Lung microvascular endothelial cell (primary cell): Measurements from ENCODE around the gene SLC25A30. TPM values are rescaled to one million over a fixed set of nuclear protein-coding genes. Genes with fewer than 3 reads are reported as not detected.
A peak's percentile ranks its signal among the peaks of the same experiment; 100 is the strongest.
"Not testable (repeated sequence)": the region's sequence is repeated elsewhere in the genome, so short reads cannot be mapped to it uniquely, and the experiment has no call there.

Experiments
- DNase-seq, 2 donors: peaks; one replicate each; pipeline versions ENCODE4 v3.0.0 to v3.0.0-alpha.2; 2010; ENCODE audit warnings: low read depth in 2 of 2
- total RNA-seq: library from RNA; depleted of rRNA; stranded (reverse); fragments of >200 nt; gene quantifications from 2 replicates; pipeline ENCODE4 v1.2.1, GENCODE V29; 2014

SLC25A30 gene
- total RNA-seq, 1 donor from 2014 or later, result 10.7 TPM

DNA sequence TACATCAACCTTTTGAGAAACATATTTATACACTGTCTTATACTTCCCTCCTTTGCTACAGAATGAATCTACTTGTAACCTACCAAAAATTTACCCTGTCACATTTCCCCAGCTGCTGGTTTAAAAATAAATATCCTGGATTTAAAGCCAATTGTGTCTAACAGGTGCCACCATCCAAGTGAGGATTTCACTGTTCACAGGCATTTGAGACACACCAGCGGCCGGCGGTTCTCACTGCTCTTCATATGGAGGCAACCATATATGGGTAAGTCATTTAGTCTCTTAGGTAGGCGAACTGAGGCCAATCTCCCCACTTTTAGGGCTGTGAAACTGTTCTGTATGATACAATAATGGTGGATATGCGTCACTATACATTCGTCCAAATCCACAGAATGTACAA lies 26.2 kb downstream of the SLC25A30 start:
- DNase-seq, result no peak

DNA sequence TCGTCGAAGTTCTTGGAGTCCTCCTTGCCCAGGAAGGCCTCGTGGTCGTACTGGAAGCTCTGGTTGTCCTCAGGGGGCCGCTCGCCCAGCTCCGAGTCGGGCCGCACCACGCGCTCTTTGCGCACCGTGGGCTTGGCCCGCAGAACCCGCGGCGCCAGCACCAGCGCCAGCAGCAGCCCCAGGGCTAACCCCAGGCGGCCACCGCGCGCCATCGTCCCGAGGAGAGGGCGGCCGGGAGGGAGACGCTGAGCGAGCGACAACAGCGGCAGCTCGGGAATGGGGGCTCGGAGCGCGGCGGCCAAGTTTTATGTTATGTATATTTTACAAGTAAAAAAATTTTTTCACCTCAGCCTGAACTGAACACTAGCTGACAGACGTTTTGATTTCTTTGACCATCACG lies 27.0 kb downstream of the SLC25A30 start:
- not testable (repeated sequence) for DNase-seq

DNA sequence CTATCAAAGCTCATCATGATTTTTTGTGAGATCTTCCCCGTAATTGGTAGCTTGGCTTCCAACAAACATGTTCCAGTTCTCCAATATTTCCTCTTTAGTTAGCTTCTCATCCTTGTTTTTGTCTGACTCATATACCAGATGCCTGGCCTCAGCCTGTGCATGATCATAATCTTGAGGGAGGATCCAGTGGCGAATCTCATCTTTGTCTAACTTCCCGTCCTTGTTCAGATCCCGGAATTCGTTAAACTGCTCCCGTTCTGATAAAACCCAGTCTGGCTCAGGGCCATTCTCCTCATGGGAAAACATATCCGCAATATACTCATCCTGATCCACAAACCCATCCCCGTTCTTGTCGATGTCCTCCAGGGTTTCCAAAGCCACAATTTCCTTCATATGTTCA lies 27.8 kb downstream of the SLC25A30 start:
- not testable (repeated sequence) for DNase-seq

DNA sequence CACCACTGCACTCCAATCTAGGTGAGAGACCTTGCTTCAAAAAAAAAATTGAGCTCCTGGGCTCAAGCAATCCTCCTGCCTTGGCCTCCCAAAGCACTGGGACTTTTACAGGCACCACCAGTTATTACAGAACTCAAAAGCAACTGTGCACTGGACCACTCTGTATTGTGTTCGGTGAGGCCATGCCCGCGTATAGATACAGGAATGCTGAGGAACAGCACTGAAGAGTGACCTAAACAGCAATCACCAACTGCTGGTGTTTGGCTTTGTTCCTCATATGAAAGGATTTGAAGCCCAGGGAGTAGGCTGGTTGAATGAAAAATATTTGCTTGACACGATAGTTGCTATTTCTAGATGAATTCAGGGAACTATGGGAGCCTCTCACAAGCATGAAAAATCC lies 29.5 kb downstream of the SLC25A30 start:
- no peak for DNase-seq

DNA sequence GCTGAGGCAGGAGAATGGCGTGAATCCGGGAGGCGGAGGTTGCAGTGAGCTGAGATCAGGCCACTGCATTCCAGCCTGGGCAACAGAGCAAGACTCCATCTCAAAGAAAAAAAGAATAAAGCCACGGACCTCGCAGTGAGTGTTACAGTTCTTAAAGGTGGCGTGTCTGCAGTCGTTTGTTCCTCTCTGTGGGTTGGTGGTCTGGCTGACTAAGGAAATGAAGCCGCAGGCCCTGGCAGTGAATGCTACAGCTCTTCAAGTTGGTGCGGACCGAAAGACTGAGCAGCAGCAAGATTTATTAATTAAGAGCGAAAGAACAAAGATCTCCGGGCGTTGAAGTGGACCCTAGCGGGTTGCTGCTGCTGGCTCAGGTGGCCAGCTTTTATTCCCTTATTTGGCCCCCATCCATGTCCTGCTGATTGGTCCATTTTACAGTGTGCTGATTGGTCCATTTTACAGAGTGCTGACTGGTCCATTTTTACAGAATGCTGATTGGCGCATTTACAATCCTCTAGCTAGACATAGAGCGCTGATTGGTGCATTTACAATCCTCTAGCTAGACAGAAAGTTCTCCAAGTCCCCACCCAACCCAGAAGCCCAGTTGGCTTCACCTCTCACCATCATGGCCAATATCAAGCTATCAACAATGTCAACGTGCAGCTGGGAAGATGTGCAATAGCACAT lies 31.1 kb downstream of the SLC25A30 start:
- DNase-seq, result not testable (repeated sequence)

DNA sequence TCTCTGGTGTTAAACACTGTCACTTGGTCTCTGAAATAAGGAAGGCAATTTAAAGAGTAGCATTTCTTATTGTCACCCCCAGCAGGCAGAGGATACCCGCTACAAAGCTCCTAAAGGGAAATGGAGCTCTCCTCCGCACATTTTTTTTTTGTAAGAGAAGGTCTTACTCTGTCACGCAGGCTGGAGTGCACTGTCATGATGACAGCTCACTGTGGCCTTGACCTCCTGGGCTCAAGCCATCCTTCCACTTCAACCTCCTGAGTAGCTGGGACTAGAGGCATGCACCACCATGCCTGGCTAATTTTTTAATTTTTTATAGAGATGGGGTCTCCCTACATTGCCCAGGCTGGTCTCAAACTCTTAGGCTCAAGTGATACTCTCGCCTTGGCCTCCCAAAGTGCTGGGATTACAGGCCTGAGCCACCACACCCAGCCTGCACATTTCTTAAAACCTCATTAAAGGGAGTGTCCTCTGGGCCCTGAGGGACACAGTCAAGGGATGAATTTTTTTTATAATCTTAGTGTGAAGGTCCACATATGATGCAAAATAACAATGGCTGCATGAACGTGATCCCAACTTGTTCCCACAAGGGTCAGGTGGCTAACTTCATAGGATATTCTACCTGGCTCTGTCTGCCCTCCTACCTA lies 32.1 kb downstream of the SLC25A30 start:
- no peak for DNase-seq

DNA sequence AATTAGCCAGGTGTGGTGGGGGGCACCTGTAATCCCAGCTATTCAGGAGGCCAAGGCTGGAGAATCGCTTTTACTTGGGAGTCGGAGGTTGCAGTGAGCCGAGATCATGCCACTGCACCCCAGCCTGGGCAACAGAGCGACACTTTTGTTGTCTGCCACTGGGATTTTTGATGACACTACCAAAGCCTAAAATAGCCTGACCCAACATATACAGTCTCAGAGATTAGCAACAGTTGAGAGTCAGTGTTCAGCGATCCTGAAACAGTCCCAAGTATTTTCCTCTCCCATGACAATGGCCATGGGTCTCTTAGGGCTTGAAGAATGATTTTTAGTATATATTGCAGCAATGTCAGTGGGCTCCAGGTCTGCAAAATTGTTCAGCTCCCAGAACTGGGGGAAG lies 32.9 kb downstream of the SLC25A30 start:
- DNase-seq, result no peak

DNA sequence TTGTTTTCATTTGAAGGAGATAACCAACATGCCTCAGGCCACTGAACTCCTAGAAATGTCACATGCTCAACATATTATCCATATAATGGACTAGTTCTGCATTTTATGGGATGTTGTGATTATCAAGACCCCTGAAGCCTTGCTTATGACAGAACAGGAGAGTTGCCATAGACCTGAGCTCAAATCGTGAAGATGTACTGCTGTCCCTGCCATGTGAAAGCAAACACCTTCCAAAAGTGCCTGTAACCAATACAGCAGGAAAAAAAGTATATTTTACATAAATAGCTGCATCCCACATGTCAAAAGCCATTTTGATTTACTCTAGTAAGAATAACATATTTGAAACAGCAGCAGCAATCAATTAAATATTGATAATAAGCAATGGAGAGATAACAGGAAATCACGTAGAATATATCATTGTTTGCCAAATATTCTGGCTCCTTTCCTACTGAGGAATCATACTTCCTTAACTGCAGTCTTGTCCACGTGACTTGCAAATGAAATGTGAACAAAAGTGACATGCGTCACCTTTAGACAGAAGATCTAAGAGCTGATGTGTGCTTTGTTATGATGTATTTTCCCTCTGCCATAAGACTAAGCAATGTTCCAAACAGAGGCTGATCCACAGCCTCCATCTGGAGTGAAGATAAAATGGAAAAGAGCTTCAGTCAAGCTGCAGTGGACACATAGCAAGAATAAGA lies 33.5 kb downstream of the SLC25A30 start:
- DNase-seq, result peak in 1 of 2 donors; percentile 49

DNA sequence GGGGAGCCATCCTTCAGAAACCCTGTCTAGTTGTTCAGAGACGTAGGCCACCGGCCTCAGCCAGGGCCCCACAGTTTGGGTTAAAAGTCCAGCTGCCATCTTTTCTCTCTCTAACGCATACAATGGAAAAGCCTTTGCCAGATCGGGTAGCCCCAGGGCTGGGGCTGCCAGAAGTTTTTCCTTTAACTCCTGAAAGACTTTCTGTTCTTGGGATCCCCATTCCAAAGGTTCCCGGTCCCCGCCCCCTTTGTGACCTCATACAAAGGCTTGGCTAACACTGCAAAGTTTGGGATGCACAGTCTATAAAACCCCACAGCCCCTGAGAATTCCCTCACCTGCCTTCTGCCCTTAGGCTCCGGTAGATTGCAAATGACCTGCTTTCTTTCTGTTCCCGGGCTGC lies 35.4 kb downstream of the SLC25A30 start:
- DNase-seq, result not testable (repeated sequence)

DNA sequence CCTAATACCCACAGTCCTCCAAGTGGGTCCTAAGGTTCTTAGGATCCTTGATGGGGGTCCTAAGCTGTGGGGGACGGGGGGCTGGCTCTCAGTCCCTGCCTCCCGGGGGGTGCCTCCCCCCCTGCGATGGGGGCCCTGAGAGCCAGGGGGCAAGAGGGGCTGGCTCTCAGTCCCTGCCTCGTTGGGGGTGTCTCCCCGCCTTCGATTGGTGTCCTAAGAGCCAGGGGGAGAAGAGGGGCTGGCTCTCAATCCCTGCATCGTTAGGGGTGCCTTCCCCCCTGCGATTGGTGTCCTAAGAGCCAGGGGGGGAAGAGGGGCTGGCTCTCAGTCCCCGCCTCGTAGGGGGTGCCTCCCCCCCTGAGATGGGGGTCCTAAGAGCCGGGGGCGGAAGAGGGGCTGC lies 37.0 kb downstream of the SLC25A30 start:
- DNase-seq, result no peak

DNA sequence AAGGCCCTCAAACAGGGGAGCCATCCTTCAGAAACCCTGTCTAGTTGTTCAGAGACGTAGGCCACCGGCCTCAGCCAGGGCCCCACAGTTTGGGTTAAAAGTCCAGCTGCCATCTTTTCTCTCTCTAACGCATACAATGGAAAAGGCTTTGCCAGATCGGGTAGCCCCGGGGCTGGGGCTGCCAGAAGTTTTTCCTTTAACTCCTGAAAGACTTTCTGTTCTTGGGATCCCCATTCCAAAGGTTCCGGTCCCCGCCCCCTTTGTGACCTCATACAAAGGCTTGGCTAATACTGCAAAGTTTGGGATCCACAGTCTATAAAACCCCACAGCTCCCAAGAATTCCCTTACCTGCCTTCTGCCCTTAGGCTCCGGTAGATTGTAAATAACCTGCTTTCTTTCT lies 37.5 kb downstream of the SLC25A30 start:
- not testable (repeated sequence) for DNase-seq

DNA sequence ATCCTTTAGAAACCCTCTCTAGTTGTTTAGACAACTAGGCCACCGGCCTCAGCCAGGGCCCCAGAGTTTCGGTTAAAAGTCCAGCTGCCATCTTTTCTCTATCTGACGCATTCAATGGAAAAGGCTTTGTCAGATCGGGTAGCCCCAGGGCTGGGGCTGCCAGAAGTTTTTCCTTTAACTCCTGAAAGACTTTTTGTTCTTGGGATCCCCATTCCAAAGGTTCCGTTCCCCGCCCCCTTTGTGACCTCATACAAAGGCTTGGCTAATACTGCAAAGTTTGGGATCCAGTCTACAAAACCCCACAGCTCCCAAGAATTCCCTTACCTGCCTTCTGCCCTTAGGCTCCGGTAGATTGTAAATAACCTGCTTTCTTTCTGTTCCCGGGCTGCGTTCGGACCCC lies 38.7 kb downstream of the SLC25A30 start:
- DNase-seq, result not testable (repeated sequence)

DNA sequence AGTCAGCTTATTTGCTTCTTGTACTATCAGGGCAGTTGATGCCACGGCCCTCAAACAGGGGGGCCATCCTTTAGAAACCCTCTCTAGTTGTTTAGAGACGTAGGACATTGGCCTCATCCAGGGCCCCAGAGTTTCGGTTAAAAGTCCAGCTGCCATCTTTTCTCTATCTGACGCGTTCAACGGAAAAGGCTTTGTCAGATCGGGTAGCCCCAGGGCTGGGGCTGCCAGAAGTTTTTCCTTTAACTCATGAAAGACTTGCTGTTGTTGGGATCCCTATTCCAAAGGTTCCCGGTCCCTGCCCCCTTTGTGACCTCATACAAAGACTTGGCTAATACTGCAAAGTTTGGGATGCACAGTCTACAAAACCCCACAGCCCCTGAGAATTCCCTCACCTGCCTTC lies 39.4 kb downstream of the SLC25A30 start:
- not testable (repeated sequence) for DNase-seq

DNA sequence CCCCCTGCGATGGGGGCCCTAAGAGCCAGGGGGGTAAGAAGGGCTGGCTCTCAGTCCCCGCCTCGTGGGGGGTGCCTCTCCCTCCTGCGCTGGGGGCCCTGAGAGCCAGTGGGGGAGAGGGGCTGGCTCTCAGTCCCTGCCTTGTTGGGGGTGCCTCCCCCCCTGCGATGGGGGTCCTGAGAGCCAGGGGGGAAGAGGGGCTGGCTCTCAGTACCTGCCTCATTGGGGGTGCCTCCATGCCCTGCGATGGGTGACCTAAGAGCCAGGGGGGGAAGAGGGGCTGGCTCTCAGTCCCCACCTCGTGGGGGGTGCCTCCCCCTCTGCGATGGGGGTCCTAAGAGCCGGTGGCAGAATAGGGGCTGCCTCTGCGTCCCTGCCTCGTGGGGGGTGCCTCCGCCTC lies 40.9 kb downstream of the SLC25A30 start:
- not testable (repeated sequence) for DNase-seq

DNA sequence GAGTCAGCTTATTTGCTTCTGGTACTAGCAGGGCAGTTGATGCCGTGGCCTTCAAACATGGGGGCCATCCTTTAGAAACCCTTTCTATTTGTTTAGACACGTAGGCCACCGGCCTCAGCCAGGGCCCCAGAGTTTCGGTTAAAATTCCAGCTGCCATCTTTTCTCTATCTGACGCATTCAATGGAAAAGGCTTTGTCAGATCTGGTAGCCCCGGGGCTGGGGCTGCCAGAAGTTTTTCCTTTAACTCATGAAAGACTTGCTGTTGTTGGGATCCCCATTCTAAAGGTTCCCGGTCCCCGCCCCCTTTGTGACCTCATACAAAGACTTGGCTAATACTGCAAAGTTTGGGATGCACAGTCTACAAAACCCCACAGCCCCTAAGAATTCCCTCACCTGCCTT lies 41.5 kb downstream of the SLC25A30 start:
- not testable (repeated sequence) for DNase-seq

DNA sequence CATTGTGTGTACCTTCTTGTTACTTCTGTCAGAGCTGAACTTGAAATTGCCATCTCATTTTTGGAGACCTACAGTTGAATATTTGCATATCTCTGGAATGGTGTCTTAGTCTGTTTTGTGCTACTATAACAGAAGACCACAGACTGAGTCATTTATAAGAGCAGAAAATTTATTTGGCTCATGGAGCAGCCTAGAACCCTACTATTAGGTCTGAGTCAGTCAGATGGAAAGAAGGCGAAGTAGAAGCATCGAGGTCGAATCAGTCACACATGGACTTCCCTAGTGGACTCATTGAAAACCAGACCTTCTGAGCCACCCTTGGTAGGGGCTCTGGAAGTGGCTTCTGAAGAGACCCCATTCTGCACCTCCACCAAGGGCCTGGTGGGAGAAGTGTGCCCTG lies 43.3 kb downstream of the SLC25A30 start:
- DNase-seq, result no peak

DNA sequence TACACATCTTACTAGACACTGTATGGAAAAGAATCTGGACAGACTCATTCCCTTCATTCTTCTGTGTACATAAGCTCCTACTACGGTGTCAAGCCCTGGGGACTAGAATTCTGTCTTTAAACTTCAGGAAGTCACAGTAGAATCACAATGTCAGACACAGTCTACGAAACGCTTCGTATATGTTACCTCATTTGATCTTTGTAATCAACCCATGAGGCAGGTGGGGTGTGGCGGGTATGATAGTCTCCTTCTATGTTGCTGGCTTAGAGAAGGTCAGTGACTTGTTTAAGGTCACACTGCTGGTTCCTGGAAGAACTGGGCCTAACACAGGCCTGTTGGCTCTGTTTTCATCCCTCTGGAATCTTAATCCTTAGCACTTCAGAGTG lies 45.0 kb downstream of the SLC25A30 start:
- no peak for DNase-seq

DNA sequence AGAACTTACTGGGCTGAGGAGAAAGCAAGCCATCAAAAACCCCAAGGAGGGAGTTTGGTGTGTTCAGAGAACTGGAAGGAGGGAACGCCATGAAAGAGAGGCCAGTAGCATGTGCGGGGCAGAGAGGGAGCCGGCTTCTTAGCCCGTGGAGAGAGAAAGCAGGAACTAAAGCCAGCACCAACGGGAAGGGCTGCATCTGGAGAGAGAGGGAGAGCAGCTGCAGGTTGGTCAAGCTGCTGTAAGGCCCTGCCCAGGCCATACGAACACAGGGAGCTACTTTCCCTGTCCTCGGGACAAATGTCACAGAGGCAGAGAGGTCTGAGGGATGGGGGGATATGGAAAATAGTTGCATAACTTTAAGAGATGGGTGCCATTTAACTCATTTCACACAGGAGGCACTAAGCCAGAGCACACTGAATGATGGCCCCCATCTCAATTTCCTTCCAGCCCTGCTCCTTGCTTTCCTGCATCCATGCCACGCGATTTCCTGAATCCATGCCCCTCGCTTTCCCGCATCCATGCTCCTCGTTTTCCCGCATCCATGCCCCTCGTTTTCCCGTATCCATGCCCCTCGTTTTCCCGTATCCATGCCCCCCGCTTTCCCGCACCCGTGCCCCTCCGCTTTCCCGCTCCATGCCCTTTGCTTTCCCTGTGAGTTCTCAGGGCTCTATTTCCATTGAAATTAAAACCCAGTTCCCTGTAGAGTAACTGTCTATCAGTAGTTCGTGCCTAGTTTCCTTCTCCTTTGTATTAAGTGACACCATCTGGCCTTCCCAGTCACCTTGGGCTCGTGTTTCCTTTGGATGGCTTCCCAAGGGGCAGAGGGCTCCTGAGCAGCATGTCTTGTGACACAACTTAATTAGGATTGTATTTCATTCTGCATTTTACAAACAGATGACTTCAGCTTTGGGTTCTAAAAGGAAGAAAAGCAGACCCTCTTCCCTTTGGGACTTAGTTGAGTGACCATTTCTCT lies 45.7 kb downstream of the SLC25A30 start:
- peak in 1 of 2 donors; percentile 38 for DNase-seq

DNA sequence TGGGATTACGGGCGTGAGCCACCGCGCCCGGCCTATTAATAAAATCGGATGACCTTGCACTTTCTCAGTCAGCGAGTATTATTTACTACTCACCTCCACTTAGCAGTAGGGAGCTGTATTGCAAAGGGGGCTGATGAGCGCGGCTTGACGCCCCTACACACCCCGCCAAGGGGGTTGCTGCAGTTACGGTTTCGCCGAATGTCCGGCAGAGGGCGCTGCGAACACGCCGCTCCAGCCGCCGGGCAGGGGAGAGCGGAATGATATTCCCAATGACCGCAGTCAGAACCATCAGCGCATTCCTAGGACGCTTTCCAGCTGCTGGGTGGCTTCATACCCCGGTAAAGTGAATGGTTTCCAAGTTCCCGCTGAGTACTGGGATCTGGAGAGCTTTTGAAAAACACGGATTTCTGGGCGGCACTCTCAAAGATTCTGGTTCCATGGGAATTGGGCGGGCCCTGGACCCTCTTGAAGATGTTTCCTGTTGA lies 47.2 kb downstream of the SLC25A30 start:
- DNase-seq, result peak; percentile 70 to 86

DNA sequence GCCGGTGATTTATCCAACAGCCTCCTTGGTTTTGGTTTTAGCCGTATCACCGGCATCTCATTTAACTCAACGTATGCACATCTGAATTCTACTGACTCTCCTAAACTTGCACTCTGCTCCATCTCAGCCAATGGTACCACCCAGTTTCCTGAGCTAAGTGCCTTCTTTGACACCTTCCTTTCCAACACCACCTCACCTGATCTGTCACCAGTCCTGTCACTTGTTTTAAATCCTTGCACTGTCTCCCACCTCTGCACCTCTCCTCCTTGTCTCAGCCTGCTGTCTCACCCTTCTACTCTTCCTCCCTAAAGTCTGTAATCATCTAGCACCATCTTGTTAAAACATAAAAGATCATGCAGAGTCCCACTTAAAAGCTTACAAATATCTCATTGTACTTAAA lies 49.1 kb downstream of the SLC25A30 start:
- no peak for DNase-seq

DNA sequence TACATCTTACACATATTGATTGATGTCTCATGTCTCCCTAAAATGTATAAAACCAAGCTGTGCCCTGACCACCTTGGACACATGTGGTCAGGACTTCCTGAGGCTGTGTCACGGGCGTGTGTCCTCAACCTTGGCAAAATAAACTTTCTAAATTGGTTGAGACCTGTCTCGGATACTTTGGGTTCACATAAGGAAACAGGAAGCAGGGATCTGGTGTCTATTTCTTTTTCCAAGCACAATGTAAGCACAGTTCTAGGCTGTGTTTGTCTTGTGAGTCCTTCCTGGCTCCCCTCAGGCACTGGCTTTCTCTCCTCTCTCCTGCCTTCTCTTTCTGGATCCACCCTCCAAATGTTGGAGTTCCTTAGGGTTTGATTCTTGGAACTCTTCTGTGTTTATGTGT lies 49.6 kb downstream of the SLC25A30 start:
- DNase-seq, result peak in 1 of 2 donors; percentile 14
